GM12878 (cell line): ENCODE results near the gene ARMC3. TPM values are rescaled to one million over a fixed set of nuclear protein-coding genes. Genes with fewer than 3 reads are reported as not detected.

ENCODE experiments used
- BRCA1 ChIP-seq: IDR thresholded peaks from 2 replicates; pipeline ENCODE4 v1.6.1; 2011; ENCODE audit warnings: low read depth, low read length, improper control_type of control experiment
- PKNOX1 ChIP-seq: fragments of 450-650 bp; IDR thresholded peaks from 2 replicates; pipeline ENCODE4 v1.6.1; 2016; ENCODE audit warnings: mild to moderate bottlenecking
- POLR2AphosphoS2 ChIP-seq: IDR thresholded peaks from 2 replicates; pipeline ENCODE4 v1.6.1; 2011; ENCODE audit warnings: low read depth, mild to moderate bottlenecking, low read length, improper control_type of control experiment, moderate library complexity
- POU2F2 ChIP-seq: IDR thresholded peaks from 3 replicates; pipeline ENCODE4 v1.6.1; 2011; ENCODE audit warnings: low read depth, mild to moderate bottlenecking, low read length, borderline replicate concordance
- RCOR1 ChIP-seq: conservative IDR thresholded peaks from 2 replicates; pipeline ENCODE4 v1.6.1; 2012; ENCODE audit warnings: low read depth, low read length, improper control_type of control experiment
- SMAD5 ChIP-seq: IDR thresholded peaks from 2 replicates; pipeline ENCODE4 v1.6.1; 2016; ENCODE audit warnings: antibody characterized with exemption, low read depth
- STAT1 ChIP-seq: fragments of 450-650 bp; conservative IDR thresholded peaks from 2 replicates; pipeline ENCODE4 v1.6.1; 2014; ENCODE audit warnings: antibody characterized with exemption, mild to moderate bottlenecking
- USF2 ChIP-seq: IDR thresholded peaks from 2 replicates; pipeline ENCODE4 v1.6.1; 2011; ENCODE audit warnings: low read depth, low read length, improper control_type of control experiment, borderline replicate concordance
- YY1 ChIP-seq: IDR thresholded peaks from 2 replicates; pipeline ENCODE4 v1.6.1; 2011; ENCODE audit warnings: low read depth, mild to moderate bottlenecking, low read length
- polyA plus RNA-seq, 11 experiments: library from polyadenylated mRNA; depleted of rRNA in 4 of 11; unstranded in 6 of 11; stranded (reverse) in 5 of 11; fragments of >200 nt; fragmentation: Nextera tagmentation in 4 of 11; fragmentation: Illumina TruSeq in 1 of 11; extraction: Ambion mirVana in 4 of 11; extraction: Trizol in 1 of 11; gene quantifications; 1 replicate in 1 of 11; 2 replicates in 10 of 11; pipeline versions ENCODE4 v1.2.1 to v1.2.3, GENCODE V29; 2011 to 2016; ENCODE audit warnings: inconsistent platforms in 2 of 11, missing spikeins in 2 of 11, low read depth in 1 of 11
- total RNA-seq, 4 experiments: library from RNA; depleted of rRNA in 3 of 4; stranded (reverse); fragments of >200 nt in 3 of 4; fragmentation: Illumina TruSeq in 1 of 4; extraction: Trizol in 1 of 4; gene quantifications; 2 replicates each; pipeline versions ENCODE4 v1.2.1 to v1.2.3, GENCODE V29; 2013 to 2021
- TF ChIP-seq, protein P1 (sequence below): fragments of 150-350 bp; IDR thresholded peaks from 2 replicates; pipeline ENCODE4 v1.6.1; 2014; ENCODE audit warnings: mild to moderate bottlenecking, low read depth, low read length

The ARMC3 gene
- total and polyA plus RNA-seq, 10 of the 15 experiments (the other 5 are each of a cell fraction or from before 2014, with no cell fraction given) = 0.01 to 0.06 TPM; not detected in 8

DNA sequence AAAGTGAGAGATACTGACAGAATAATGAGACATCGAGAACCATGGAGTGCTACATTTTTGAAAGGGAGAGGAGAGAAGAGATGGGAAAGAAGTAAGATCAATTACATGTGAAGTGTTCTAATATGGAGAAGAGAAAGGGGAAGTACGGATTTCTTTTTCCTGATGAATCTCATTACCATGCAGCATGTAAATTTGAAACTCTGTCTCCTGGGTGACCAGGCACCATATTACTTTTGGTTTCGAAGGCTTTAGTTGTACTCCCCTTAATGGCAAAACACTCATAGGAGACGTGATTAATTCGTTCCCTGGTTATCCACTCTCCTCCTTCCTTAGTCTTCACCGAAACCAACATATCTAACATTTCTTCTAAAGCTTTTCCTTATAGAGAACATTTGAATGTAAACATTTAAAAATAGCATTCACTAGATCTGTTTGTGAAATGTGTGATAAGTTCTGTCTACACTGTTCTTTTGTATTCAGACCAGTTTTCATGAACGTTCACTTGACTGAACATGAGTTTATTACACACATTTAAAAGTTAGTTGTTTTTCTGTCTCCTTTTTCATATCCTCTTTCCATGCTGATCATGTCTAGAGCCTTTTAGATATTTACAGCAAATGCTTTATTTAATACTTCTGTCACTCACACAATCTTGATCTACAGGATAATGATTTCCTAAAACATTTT, 87.3 kb downstream of the ARMC3 start (continued):
- TF ChIP-seq POLR2AphosphoS2 (no peak), POU2F2 (peak; percentile 70; the same call in 1 of the 3 replicates), STAT1 (no peak), SMAD5 (no peak), BRCA1 (no peak), USF2 (no peak), RCOR1 (no peak), YY1 (0 out of 2 replicates have a peak, but pooled peaks have one; percentile 21), PKNOX1 (peak; percentile 38; the same call in 1 of the 2 replicates)
- TF ChIP-seq, protein P1, sequence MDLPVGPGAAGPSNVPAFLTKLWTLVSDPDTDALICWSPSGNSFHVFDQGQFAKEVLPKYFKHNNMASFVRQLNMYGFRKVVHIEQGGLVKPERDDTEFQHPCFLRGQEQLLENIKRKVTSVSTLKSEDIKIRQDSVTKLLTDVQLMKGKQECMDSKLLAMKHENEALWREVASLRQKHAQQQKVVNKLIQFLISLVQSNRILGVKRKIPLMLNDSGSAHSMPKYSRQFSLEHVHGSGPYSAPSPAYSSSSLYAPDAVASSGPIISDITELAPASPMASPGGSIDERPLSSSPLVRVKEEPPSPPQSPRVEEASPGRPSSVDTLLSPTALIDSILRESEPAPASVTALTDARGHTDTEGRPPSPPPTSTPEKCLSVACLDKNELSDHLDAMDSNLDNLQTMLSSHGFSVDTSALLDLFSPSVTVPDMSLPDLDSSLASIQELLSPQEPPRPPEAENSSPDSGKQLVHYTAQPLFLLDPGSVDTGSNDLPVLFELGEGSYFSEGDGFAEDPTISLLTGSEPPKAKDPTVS = no peak
